Naive thymus-derived CD4-positive, alpha-beta T cell (primary cell): ENCODE results near the gene OPRM1. TPM values are rescaled to one million over a fixed set of nuclear protein-coding genes. Genes with fewer than 3 reads are reported as not detected.
A peak's percentile ranks its signal among the peaks of the same experiment; 100 is the strongest.

Source experiments
- ATAC-seq: fragments of 150-1000 bp; cut with Tn5 transposase; 2 replicates; pipeline ENCODE4 v1.10.0; 2021; ENCODE audit warnings: mild to moderate bottlenecking, moderate library complexity
- CTCF ChIA-PET: fragments of 350-600 bp; sonication (Branson Sonifier 250); formaldehyde crosslinking; loops from one replicate; lab custom pipeline; 2021; ENCODE audit warnings: antibody characterized with exemption; lab: Charles Lee
- POLR2A ChIA-PET: fragments of 350-600 bp; sonication (Branson Sonifier 250); formaldehyde crosslinking; loops from one replicate; lab custom pipeline; 2021; ENCODE audit warnings: antibody characterized with exemption, inconsistent platforms; lab: Charles Lee
- DNase-seq, 9 donors: peaks; one replicate each; pipeline versions ENCODE4 v3.0.0 to v3.0.0-alpha.2; 2020 to 2022; ENCODE audit warnings: mixed read lengths in 1 of 9
- H3K27ac ChIP-seq: one replicate; pipeline ENCODE4 v1.7.0; 2013; ENCODE audit warnings: mild to moderate bottlenecking, low read depth, low read length, moderate library complexity
- H3K27me3 ChIP-seq, 2 donors: one replicate each; pipeline ENCODE4 v1.7.0; 2013; ENCODE audit warnings: low read length in 2 of 2, mild to moderate bottlenecking in 2 of 2, moderate library complexity in 2 of 2; ENCODE audit not compliant: control insufficient read depth in 2 of 2, insufficient read depth in 2 of 2
- H3K36me3 ChIP-seq, 3 experiments: 1 replicate in 2 of 3; 2 replicates in 1 of 3; pipeline ENCODE4 v1.7.0; 2013; ENCODE audit warnings: low read length in 3 of 3, mild to moderate bottlenecking in 3 of 3, moderate library complexity in 1 of 3; ENCODE audit not compliant: insufficient read depth in 3 of 3, control insufficient read depth in 2 of 3
- H3K4me1 ChIP-seq, 2 donors: one replicate each; pipeline ENCODE4 v1.7.0; 2013; ENCODE audit warnings: low read length in 2 of 2, mild to moderate bottlenecking in 2 of 2, moderate library complexity in 1 of 2; ENCODE audit not compliant: control insufficient read depth in 2 of 2, insufficient read depth in 2 of 2
- H3K4me3 ChIP-seq: 2 replicates; pipeline ENCODE4 v1.7.0; 2013; ENCODE audit warnings: mild to moderate bottlenecking, low read length
- H3K9me3 ChIP-seq, 3 experiments: 1 replicate in 2 of 3; 2 replicates in 1 of 3; pipeline ENCODE4 v1.7.0; 2013; ENCODE audit warnings: low read length in 3 of 3; ENCODE audit not compliant: control insufficient read depth in 2 of 3
- H3K27ac Mint-ChIP-seq, 9 donors: one replicate each; pipeline ENCODE4 v1.8.0; 2020 to 2022; ENCODE audit warnings: mixed read lengths in 9 of 9, mild to moderate bottlenecking in 8 of 9, moderate library complexity in 5 of 9, inconsistent platforms in 2 of 9
- H3K27me3 Mint-ChIP-seq, 5 donors: one replicate each; pipeline ENCODE4 v1.8.0; 2021 to 2022; ENCODE audit warnings: mixed read lengths in 5 of 5, mild to moderate bottlenecking in 1 of 5
- H3K36me3 Mint-ChIP-seq, 5 donors: one replicate each; pipeline ENCODE4 v1.8.0; 2020 to 2022; ENCODE audit warnings: mixed read lengths in 5 of 5, mild to moderate bottlenecking in 3 of 5, inconsistent platforms in 1 of 5
- H3K4me1 Mint-ChIP-seq, 7 donors: one replicate each; pipeline ENCODE4 v1.8.0; 2020 to 2022; ENCODE audit warnings: mixed read lengths in 7 of 7, mild to moderate bottlenecking in 3 of 7, inconsistent platforms in 1 of 7
- H3K4me3 Mint-ChIP-seq, 10 donors: one replicate each; pipeline ENCODE4 v1.8.0; 2020 to 2022; ENCODE audit warnings: mild to moderate bottlenecking in 10 of 10, mixed read lengths in 10 of 10, moderate library complexity in 6 of 10, inconsistent platforms in 2 of 10
- H3K9me3 Mint-ChIP-seq, 11 donors: one replicate each; pipeline ENCODE4 v1.8.0; 2020 to 2022; ENCODE audit warnings: mixed read lengths in 11 of 11, mild to moderate bottlenecking in 4 of 11, inconsistent platforms in 1 of 11, moderate library complexity in 1 of 11
- intact Hi-C, 2 donors: fragments of 100-400 bp; cut with micrococcal nuclease; formaldehyde crosslinking; loops; one replicate each; pipeline ENCODE4 v1.15.1; 2023
- polyA plus RNA-seq, 2 donors: library from polyadenylated mRNA; unstranded; fragments of 300-500 nt; fragmentation: Illumina TruSeq; gene quantifications; one replicate each; pipeline ENCODE4 v1.2.3, GENCODE V29; 2021
- total RNA-seq, 6 experiments: library from RNA in 5 of 6; stranded (reverse) in 5 of 6; gene quantifications; 1 replicate in 5 of 6; 2 replicates in 1 of 6; pipeline ENCODE4 v1.2.3 and lab custom pipeline; 2021 to 2026

The OPRM1 gene
- total and polyA plus RNA-seq, 7 experiments from 2014 or later = not detected

DNA sequence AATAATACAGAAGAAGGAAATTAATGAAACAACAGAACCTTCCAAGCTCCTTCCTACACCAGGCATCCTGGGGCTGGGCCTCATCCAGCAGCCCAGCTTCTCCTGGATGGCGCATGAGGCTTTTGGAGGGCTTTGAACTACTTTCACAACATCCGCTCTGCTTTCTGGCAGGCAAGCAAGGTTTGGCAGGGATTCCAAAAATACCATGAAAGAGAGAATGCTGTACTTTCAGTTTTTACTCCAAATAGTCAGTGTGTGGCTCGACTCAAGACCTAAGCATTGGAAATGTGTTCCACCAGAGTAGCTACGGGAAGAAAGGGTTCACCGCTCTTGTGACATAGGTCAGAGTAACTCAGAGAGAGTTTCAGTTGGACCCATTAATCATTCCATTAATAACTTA, 125.4 kb downstream of the OPRM1 start:
- H3K4me1 ChIP-seq = peaks cover 0 to 36% of the 10 kb centered on the region in 2 donors
- DNase-seq (peak in 6 of 9 donors; percentile 33 to 54 (median 44)), ATAC-seq (no peak)
- peak overlapping the region in 5 of 9 donors; percentile 71 to 92 (median 88) for H3K27ac Mint-ChIP-seq
- H3K36me3 ChIP-seq = peaks cover 7 to 43% (median 7%) of the 10 kb centered on the region in 3 experiments
- H3K36me3 Mint-ChIP-seq = peaks cover 9 to 50% (median 38%) of the 10 kb centered on the region in 5 donors
- peaks cover 0 to 2% (median 0%) of the 10 kb centered on the region in 5 donors for H3K27me3 Mint-ChIP-seq
- POLR2A ChIA-PET = interaction anchor here (0.9 to 3.0 kb wide), 5 partner anchors 17 to 112 kb away, joined by 3 to 12 read pairs (median 5); no protein-coding TSS in a partner anchor
- CTCF ChIA-PET = interaction anchor here (0.6 to 14.7 kb wide), 5 partner anchors 10 to 642 kb away, joined by 3 to 186 read pairs (median 6); no protein-coding TSS in a partner anchor
- peak overlapping the region in 7 of 10 donors; percentile 40 to 75 (median 72) for H3K4me3 Mint-ChIP-seq
- intact Hi-C loops = loop anchor here in 1 of 2 donors (2.0 kb wide), 1 partner anchor 54 kb away; no protein-coding TSS in a partner anchor
- H3K27ac ChIP-seq = peak overlapping the region; percentile 35
- peaks cover 9 to 59% (median 32%) of the 10 kb centered on the region in 7 donors for H3K4me1 Mint-ChIP-seq
- H3K9me3 Mint-ChIP-seq = peaks cover 0 to 3% (median 0%) of the 10 kb centered on the region in 11 donors
- H3K27me3 ChIP-seq = no peaks in the 10 kb centered on the region
- no peaks in the 10 kb centered on the region for H3K9me3 ChIP-seq
- H3K4me3 ChIP-seq = no peak overlapping the region

DNA sequence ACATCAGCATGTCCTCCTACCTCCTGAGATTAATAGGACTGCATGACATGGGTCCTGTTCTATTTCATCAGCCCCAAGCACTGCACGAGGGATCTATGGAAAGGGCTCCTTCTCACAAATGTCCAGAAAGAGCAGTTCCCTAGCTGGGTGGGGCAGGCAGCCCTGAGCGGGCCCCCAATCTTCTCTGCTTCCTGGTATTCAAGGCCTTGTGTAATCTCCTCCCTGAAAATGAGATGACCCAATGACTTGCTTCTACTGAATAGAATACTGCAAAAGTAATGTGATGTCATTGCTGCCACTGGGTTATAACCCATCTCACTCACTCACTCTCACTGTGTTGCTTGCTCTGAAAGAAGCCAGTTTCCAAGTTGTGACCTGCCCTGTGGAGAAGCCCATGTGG, 126.4 kb downstream of the OPRM1 start:
- DNase-seq (no peak), ATAC-seq (peak; percentile 48)
- Mint-ChIP-seq H3K4me3 (peak overlapping the region in 8 of 10 donors; percentile 15 to 77 (median 48)), H3K27ac (peak overlapping the region in 6 of 9 donors; percentile 33 to 93 (median 75)), H3K4me1 (peaks cover 10 to 59% (median 40%) of the 10 kb centered on the region in 7 donors), H3K36me3 (peaks cover 11 to 52% (median 35%) of the 10 kb centered on the region in 5 donors), H3K9me3 (peaks cover 0 to 3% (median 0%) of the 10 kb centered on the region in 11 donors), H3K27me3 (no peaks in the 10 kb centered on the region)
- H3K9me3 ChIP-seq = no peaks in the 10 kb centered on the region
- CTCF ChIA-PET = interaction anchor here (1.3 to 2.0 kb wide), 2 partner anchors 11 to 59 kb away, joined by 4 to 11 read pairs; no protein-coding TSS in a partner anchor
- H3K4me1 ChIP-seq = peaks cover 0 to 47% of the 10 kb centered on the region in 2 donors
- H3K36me3 ChIP-seq = peaks cover 7 to 38% (median 7%) of the 10 kb centered on the region in 3 experiments
- no peak overlapping the region for H3K4me3 ChIP-seq
- H3K27ac ChIP-seq = peak overlapping the region; percentile 35
- intact Hi-C loops = loop anchor here in 1 of 2 donors (2.0 kb wide), 1 partner anchor 53 kb away; no protein-coding TSS in a partner anchor
- H3K27me3 ChIP-seq = no peaks in the 10 kb centered on the region
- POLR2A ChIA-PET = interaction anchor here (0.9 to 3.0 kb wide), 4 partner anchors 16 to 110 kb away, joined by 3 to 12 read pairs (median 6); no protein-coding TSS in a partner anchor

DNA sequence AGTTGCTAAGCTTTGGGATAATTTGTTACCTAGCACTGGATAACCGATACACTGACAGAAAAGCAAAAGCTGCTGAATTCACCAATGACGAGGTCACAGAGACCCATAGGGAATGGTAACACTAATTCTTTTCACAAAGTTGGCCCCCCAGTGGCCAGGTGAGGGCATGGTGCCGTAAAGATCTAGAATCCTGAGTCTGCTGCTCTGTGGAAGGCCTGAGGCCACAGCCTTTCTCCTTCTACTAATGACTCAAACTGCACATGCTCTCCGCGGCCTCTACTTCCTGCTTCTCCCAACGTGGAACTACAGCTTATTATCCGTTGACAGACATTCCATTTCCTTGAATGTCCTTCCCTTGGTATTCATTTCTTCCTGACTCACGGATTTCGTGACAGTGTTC, 127.1 kb downstream of the OPRM1 start:
- Mint-ChIP-seq H3K9me3 (peaks cover 0 to 3% (median 0%) of the 10 kb centered on the region in 11 donors), H3K27me3 (no peaks in the 10 kb centered on the region), H3K36me3 (peaks cover 8 to 51% (median 36%) of the 10 kb centered on the region in 5 donors), H3K4me3 (peak overlapping the region in 5 of 10 donors; percentile 23 to 77 (median 42)), H3K4me1 (peaks cover 10 to 60% (median 41%) of the 10 kb centered on the region in 7 donors), H3K27ac (peak overlapping the region in 6 of 9 donors; percentile 51 to 86 (median 74))
- POLR2A ChIA-PET = interaction anchor here (2.0 to 3.0 kb wide), 2 partner anchors 83 to 110 kb away, joined by 8 to 12 read pairs; no protein-coding TSS in a partner anchor
- DNase-seq = no peak
- no peak overlapping the region for H3K4me3 ChIP-seq
- ATAC-seq = peak; percentile 21
- CTCF ChIA-PET = interaction anchor here (0.7 to 1.4 kb wide), 3 partner anchors 58 to 111 kb away, joined by 3 to 8 read pairs (median 4); no protein-coding TSS in a partner anchor
- H3K36me3 ChIP-seq = peaks cover 7 to 42% (median 7%) of the 10 kb centered on the region in 3 experiments
- peaks cover 0 to 49% of the 10 kb centered on the region in 2 donors for H3K4me1 ChIP-seq
- peak overlapping the region; percentile 35 for H3K27ac ChIP-seq
- no peaks in the 10 kb centered on the region for H3K27me3 ChIP-seq
- intact Hi-C loops = loop anchor here in 1 of 2 donors (2.0 kb wide), 1 partner anchor 15 kb away; no protein-coding TSS in a partner anchor
- H3K9me3 ChIP-seq = no peaks in the 10 kb centered on the region

DNA sequence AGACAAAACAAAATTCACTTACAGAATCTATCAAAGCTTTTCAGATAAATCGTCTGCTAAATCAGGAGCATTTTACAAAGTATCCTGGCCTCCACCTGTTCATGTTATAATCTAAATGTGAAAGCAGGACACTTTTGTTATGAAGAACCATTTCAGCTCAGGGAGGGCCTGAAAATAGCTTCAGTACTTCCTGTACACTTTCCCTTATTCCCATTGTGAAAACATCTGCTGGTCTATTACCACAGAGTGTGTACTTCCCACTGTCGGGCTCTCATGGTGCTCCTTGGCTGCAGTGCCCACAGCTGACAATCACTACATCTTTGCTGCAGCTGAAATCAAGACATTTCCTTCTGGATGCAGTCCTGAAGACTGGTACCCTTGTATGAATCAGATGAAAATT, 128.1 kb downstream of the OPRM1 start:
- Mint-ChIP-seq H3K36me3 (peaks cover 8 to 59% (median 43%) of the 10 kb centered on the region in 5 donors), H3K9me3 (peaks cover 0 to 3% (median 0%) of the 10 kb centered on the region in 11 donors), H3K4me1 (peaks cover 10 to 69% (median 43%) of the 10 kb centered on the region in 7 donors), H3K27me3 (no peaks in the 10 kb centered on the region), H3K27ac (peak overlapping the region in 7 of 9 donors; percentile 23 to 82 (median 73)), H3K4me3 (peak overlapping the region in 2 of 10 donors; percentile 18 to 23)
- intact Hi-C loops = loop anchor here in 1 of 2 donors (2.0 kb wide), 1 partner anchor 14 kb away; no protein-coding TSS in a partner anchor
- no peak for DNase-seq
- H3K4me1 ChIP-seq = peaks cover 0 to 52% of the 10 kb centered on the region in 2 donors
- H3K27ac ChIP-seq = no peak overlapping the region
- H3K4me3 ChIP-seq = no peak overlapping the region
- no peaks in the 10 kb centered on the region for H3K9me3 ChIP-seq
- POLR2A ChIA-PET = interaction anchor here (1.5 kb wide), 1 partner anchor 77 kb away, joined by 3 read pairs; no protein-coding TSS in a partner anchor
- no peak for ATAC-seq
- CTCF ChIA-PET = interaction anchor here (0.9 to 1.4 kb wide), 3 partner anchors 11 to 110 kb away, joined by 3 to 8 read pairs (median 3); no protein-coding TSS in a partner anchor
- H3K36me3 ChIP-seq = peaks cover 7 to 40% (median 7%) of the 10 kb centered on the region in 3 experiments
- H3K27me3 ChIP-seq = no peaks in the 10 kb centered on the region

DNA sequence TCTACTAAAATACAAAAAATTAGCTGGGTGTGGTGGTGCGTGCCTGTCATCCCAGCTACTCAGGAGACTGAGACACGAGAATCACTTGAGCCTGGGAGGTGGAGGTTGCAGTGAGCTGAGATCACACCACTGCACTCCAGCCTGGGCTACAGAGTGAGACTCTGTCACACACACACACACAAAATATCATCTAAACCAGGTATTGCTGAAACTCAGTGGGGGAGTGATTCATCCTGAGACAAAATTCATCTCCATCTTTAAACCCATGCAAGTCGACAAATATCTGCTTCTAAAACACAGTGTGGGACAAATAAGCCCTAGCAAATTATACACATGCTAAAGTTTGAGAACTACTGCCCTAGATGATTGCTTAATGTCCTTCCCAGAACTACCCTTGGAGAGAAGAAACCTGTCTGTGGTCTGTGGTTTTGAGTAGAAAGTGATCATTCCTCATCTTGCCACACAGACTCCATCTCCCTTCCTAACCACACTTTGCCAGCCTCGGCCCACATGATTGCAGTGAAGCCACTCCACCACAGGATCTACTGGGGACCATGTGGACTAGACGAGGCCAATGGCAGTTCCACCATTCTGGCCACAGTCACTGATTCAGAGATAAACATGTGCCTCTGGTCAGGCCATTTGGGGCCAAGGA, 130.3 kb downstream of the OPRM1 start:
- Histone ChIP-seq H3K9me3 (no peaks in the 10 kb centered on the region), H3K4me1 (peaks cover 0 to 42% of the 10 kb centered on the region in 2 donors), H3K4me3 (no peak overlapping the region), H3K27ac (no peak overlapping the region), H3K36me3 (peaks cover 7 to 41% (median 7%) of the 10 kb centered on the region in 3 experiments), H3K27me3 (no peaks in the 10 kb centered on the region)
- ChIA-PET POLR2A (interaction anchor here (1.3 to 1.5 kb wide), 2 partner anchors 11 to 15 kb away, joined by 3 to 4 read pairs; no protein-coding TSS in a partner anchor), CTCF (interaction anchor here (2.1 kb wide), 1 partner anchor 108 kb away, joined by 5 read pairs; no protein-coding TSS in a partner anchor)
- DNase-seq = no peak
- peak overlapping the region in 8 of 9 donors; percentile 49 to 87 (median 80) for H3K27ac Mint-ChIP-seq
- peak; percentile 26 for ATAC-seq
- H3K4me3 Mint-ChIP-seq = peak overlapping the region in 4 of 10 donors; percentile 6 to 46 (median 29)
- H3K36me3 Mint-ChIP-seq = peaks cover 20 to 81% (median 63%) of the 10 kb centered on the region in 5 donors
- H3K4me1 Mint-ChIP-seq = peaks cover 10 to 89% (median 57%) of the 10 kb centered on the region in 7 donors
- peaks cover 3 to 20% (median 10%) of the 10 kb centered on the region in 11 donors for H3K9me3 Mint-ChIP-seq
- intact Hi-C loops = no loop called here
- H3K27me3 Mint-ChIP-seq = peaks cover 0 to 5% (median 0%) of the 10 kb centered on the region in 5 donors
